ENCODE measurements around the gene NLGN1.

Gene NLGN1

GRCh38 chr3:173780067-173780466, 382.5 kb downstream of the NLGN1 start:
- DNase-seq, result no peak

- no peak for DNase-seq
Observed at GRCh38 chr3:173785004-173785403, 387.5 kb downstream of the NLGN1 start.

- no peak for DNase-seq
Observed at GRCh38 chr3:173789530-173790162, 392.1 kb downstream of the NLGN1 start.

GRCh38 chr3:173793963-173794362, 396.4 kb downstream of the NLGN1 start:
- no peak for DNase-seq

GRCh38 chr3:173796405-173796804, 398.9 kb downstream of the NLGN1 start:
- DNase-seq, result no peak

- DNase-seq, result no peak
Observed at GRCh38 chr3:173796890-173797289, 399.3 kb downstream of the NLGN1 start.

GRCh38 chr3:173799060-173799816, 401.7 kb downstream of the NLGN1 start:
- DNase-seq, result no peak

- no peak for DNase-seq
Observed at GRCh38 chr3:173800154-173800553, 402.6 kb downstream of the NLGN1 start.

- no peak for DNase-seq
Observed at GRCh38 chr3:173814809-173815208, 417.3 kb downstream of the NLGN1 start.

- no peak for DNase-seq
Observed at GRCh38 chr3:173819368-173819767, 421.8 kb downstream of the NLGN1 start.

GRCh38 chr3:173823911-173824460, 426.4 kb downstream of the NLGN1 start:
- DNase-seq, result no peak

- DNase-seq, result no peak
Observed at GRCh38 chr3:173825730-173826129, 428.2 kb downstream of the NLGN1 start.

GRCh38 chr3:173826416-173826815, 428.9 kb downstream of the NLGN1 start:
- DNase-seq, result no peak

GRCh38 chr3:173826901-173827609, 429.5 kb downstream of the NLGN1 start:
- DNase-seq, result no peak

GRCh38 chr3:173838644-173839043, 441.1 kb downstream of the NLGN1 start:
- DNase-seq, result no peak

GRCh38 chr3:173839859-173840258, 442.3 kb downstream of the NLGN1 start:
- DNase-seq, result no peak

GRCh38 chr3:173841334-173841733, 443.8 kb downstream of the NLGN1 start:
- no peak for DNase-seq

GRCh38 chr3:173843060-173843459, 445.5 kb downstream of the NLGN1 start:
- DNase-seq, result no peak

GRCh38 chr3:173846584-173846983, 449.0 kb downstream of the NLGN1 start:
- no peak for DNase-seq

GRCh38 chr3:173849489-173849888, 451.9 kb downstream of the NLGN1 start:
- DNase-seq, result no peak

GRCh38 chr3:173857154-173857553, 459.6 kb downstream of the NLGN1 start:
- DNase-seq, result no peak

- DNase-seq, result no peak
Observed at GRCh38 chr3:173862701-173863100, 465.2 kb downstream of the NLGN1 start.

GRCh38 chr3:173863551-173863950, 466.0 kb downstream of the NLGN1 start:
- no peak for DNase-seq

Measured in NCI-H187 treated with DMSO at 0.1 percent for 48 hours (cell line).